Gastroesophageal sphincter (tissue), 4 donors: ENCODE measurements around the gene DUS1L. TPM values are rescaled to one million over a fixed set of nuclear protein-coding genes. Genes with fewer than 3 reads are reported as not detected.

Source experiments
- ATAC-seq: fragments of 150-250 bp; one replicate; pipeline ENCODE4 v1.9.1; 2016; ENCODE audit warnings: mild to moderate bottlenecking, moderate library complexity
- H3K27ac ChIP-seq, 4 donors: fragments of 200-600 bp; sonication (generic) in 3 of 4; 1 replicate in 3 of 4; 2 replicates in 1 of 4; pipeline ENCODE4 v1.5.1; 2016 to 2019
- H3K27me3 ChIP-seq: fragments of 200-600 bp; sonication (generic); one replicate; pipeline ENCODE4 v1.5.1; 2019
- H3K36me3 ChIP-seq, 2 donors: fragments of 200-600 bp; sonication (generic); one replicate each; pipeline ENCODE4 v1.5.1; 2019; ENCODE audit warnings: control low read depth in 1 of 2
- H3K4me1 ChIP-seq, 3 donors: fragments of 200-600 bp; sonication (generic); 1 replicate in 2 of 3; 2 replicates in 1 of 3; pipeline ENCODE4 v1.5.1; 2016 to 2019; ENCODE audit warnings: control low read depth in 2 of 3
- H3K4me3 ChIP-seq, 2 donors: fragments of 200-600 bp; sonication (generic); one replicate each; pipeline ENCODE4 v1.5.1; 2019; ENCODE audit warnings: mild to moderate bottlenecking in 1 of 2, moderate library complexity in 1 of 2
- H3K9me3 ChIP-seq, 3 donors: fragments of 200-600 bp; sonication (generic); one replicate each; pipeline ENCODE4 v1.5.1; 2017 to 2019; ENCODE audit warnings: control low read depth in 2 of 3
- EP300 ChIP-seq: sonication (generic); formaldehyde crosslinking; IDR thresholded peaks from one replicate; pipeline ENCODE4 v1.6.1; 2017; ENCODE audit warnings: antibody characterized with exemption, mild to moderate bottlenecking
- POLR2A ChIP-seq, 2 donors: fragments of 450-650 bp; IDR thresholded peaks; one replicate each; pipeline ENCODE4 v1.6.1; 2017; ENCODE audit warnings: antibody characterized with exemption in 2 of 2, mild to moderate bottlenecking in 2 of 2, moderate library complexity in 1 of 2
- POLR2AphosphoS5 ChIP-seq: sonication (generic); formaldehyde crosslinking; IDR thresholded peaks from one replicate; pipeline ENCODE4 v1.6.1; 2017; ENCODE audit warnings: antibody characterized with exemption
- WGBS, 2 donors: methylation state at CpG; one replicate each; pipeline ENCODE4 v1.1.5; 2018; ENCODE audit warnings: low coverage in 1 of 2; 5-methylcytosine and 5-hydroxymethylcytosine counted together
- total RNA-seq, 4 donors: library from RNA; depleted of rRNA; stranded (reverse); fragments of >200 nt; gene quantifications; one replicate each; pipeline ENCODE4 v1.1.0, GENCODE V29; 2016
- TF ChIP-seq, protein P1 (sequence below), 4 experiments: fragments of 200-600 bp in 2 of 4; fragments of 450-650 bp in 2 of 4; sonication (generic) in 1 of 4; IDR thresholded peaks; one replicate each; pipeline ENCODE4 v1.5.1; 2017 to 2019; ENCODE audit warnings: antibody characterized with exemption in 4 of 4, mild to moderate bottlenecking in 2 of 4, moderate library complexity in 2 of 4

DUS1L gene
- total RNA-seq, 4 donors from 2014 or later, result 35.8 to 62.8 (median 52.9) TPM

DNA sequence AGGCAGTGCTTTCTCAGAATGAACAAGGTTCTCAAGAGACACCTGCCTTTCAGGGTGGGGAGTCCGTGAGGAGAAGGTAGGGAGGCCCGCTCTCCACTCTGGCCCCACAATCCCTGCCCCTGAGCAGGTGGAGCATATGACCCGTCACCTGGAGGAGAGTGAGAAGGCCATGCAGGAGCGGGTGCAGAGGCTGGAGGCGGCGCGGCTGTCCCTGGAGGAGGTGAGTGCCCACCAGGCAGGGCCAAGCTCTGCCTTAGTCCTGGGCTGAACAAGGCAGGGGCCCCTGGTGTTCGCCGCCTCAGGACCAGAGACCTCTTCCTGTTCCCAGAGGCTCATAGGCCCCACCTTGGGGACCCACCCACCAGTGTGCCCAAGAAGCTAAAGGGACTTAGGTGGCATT lies 36.6 kb downstream of the DUS1L start:
- Histone ChIP-seq H3K4me1 (peaks cover 0 to 36% (median 20%) of the 10 kb centered on the region in 3 donors), H3K27me3 (peaks cover 8% of the 10 kb centered on the region), H3K9me3 (no peaks in the 10 kb centered on the region), H3K4me3 (no peak overlapping the region), H3K27ac (no peak overlapping the region), H3K36me3 (peaks cover 0 to 35% of the 10 kb centered on the region in 2 donors)
- no peak for ATAC-seq
- WGBS, 2 donors, result 100% methylated on average over 1 of the region's 9 CpGs; no CpG with 5 or more reads in 1 of the 2 donors
- TF ChIP-seq EP300 (no peak), POLR2AphosphoS5 (no peak), POLR2A (IDR thresholded peaks at IDR 0.05) (no peak)
- TF ChIP-seq, protein P1, sequence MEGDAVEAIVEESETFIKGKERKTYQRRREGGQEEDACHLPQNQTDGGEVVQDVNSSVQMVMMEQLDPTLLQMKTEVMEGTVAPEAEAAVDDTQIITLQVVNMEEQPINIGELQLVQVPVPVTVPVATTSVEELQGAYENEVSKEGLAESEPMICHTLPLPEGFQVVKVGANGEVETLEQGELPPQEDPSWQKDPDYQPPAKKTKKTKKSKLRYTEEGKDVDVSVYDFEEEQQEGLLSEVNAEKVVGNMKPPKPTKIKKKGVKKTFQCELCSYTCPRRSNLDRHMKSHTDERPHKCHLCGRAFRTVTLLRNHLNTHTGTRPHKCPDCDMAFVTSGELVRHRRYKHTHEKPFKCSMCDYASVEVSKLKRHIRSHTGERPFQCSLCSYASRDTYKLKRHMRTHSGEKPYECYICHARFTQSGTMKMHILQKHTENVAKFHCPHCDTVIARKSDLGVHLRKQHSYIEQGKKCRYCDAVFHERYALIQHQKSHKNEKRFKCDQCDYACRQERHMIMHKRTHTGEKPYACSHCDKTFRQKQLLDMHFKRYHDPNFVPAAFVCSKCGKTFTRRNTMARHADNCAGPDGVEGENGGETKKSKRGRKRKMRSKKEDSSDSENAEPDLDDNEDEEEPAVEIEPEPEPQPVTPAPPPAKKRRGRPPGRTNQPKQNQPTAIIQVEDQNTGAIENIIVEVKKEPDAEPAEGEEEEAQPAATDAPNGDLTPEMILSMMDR (IDR thresholded peaks at IDR 0.05), result no peak

DNA sequence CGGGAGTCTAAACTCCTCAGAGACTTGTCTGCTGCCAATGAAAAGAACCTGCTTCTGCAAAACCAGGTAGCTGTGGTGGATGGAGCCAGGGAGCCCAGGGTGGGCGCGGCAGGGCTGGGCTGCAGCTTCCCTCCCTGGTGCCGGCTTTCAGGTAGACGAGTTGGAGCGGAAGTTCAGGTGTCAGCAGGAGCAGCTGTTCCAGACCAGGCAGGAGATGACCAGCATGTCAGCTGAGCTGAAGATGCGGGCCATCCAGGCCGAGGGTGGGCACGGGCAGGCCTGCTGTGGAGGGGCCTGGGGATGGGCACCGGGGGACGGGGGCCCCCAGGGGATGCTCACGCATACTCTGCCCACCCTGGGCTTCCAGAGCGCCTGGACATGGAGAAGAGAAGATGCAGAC lies 37.4 kb downstream of the DUS1L start:
- Histone ChIP-seq H3K9me3 (no peaks in the 10 kb centered on the region), H3K27ac (no peak overlapping the region), H3K4me1 (peaks cover 0 to 43% (median 25%) of the 10 kb centered on the region in 3 donors), H3K36me3 (peaks cover 0 to 35% of the 10 kb centered on the region in 2 donors), H3K27me3 (peaks cover 8% of the 10 kb centered on the region), H3K4me3 (no peak overlapping the region)
- 100% methylated on average over 1 of the region's 13 CpGs; no CpG with 5 or more reads in 1 of the 2 donors for whole genome bisulfite sequencing, 2 donors
- no peak for ATAC-seq
- TF ChIP-seq POLR2AphosphoS5 (no peak), POLR2A (IDR thresholded peaks at IDR 0.05) (no peak), EP300 (no peak)
- TF ChIP-seq, protein P1 (IDR thresholded peaks at IDR 0.05), result no peak

DNA sequence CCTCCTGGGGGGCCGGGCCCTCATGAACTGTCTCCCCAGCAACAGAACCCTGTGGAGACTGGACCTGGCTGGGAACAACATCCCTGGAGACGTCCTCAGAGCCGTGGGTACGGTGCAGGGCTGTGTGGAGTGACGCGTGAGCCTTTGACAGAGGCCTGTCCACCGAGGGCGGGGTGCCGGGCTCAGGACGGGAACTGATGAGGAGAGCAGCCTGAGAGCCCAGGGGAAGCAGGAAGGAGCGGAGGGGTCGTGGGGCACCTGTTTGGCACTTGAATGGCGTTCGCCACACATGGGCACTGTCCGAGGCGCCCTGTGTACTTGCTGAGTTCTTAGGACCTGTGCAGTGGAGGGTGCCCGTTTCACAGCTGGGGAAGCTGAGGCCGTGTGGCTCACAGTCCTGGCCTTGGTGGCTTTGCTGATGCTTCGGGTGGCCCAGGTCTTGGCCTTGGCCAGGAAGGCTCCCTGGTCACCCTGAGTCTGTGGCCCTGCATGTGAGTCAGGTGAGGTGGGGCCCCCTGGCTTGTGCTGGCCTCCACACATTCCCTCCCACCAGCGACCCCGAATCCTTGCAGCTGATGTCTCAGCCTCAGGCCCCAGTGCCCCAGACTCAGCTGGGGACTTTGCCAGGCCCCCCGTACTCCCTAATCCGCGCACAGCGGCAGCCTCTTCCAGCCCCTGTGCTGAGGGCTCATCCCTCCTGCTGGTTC lies 40.0 kb downstream of the DUS1L start:
- Histone ChIP-seq H3K27ac (no peak overlapping the region), H3K4me1 (peaks cover 0 to 47% (median 32%) of the 10 kb centered on the region in 3 donors), H3K36me3 (peaks cover 0 to 35% of the 10 kb centered on the region in 2 donors), H3K27me3 (no peaks in the 10 kb centered on the region), H3K4me3 (no peak overlapping the region), H3K9me3 (no peaks in the 10 kb centered on the region)
- no peak for TF ChIP-seq POLR2AphosphoS5
- 77 to 100% methylated on average over 1 to 3 of the region's 25 CpGs for WGBS, 2 donors
- no peak for ATAC-seq

DNA sequence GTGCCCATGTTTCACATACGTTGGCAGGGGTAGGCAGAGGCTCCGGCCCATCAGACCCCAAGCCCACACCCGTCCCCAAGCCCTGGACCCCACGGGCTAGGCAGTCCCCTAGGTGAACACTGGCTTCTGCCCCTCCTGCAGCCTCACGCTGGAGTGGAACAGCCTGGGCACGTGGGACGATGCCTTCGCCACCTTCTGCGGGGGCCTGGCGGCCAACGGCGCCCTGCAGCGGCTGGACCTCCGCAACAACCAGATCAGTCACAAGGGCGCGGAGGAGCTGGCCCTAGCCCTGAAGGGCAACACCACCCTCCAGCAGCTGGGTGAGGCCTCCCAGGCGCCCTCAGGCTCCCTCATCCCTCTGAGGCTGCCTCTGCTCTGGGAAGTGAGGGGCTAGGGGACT lies 40.7 kb downstream of the DUS1L start:
- H3K9me3 ChIP-seq, result no peaks in the 10 kb centered on the region
- TF ChIP-seq POLR2A (IDR thresholded peaks at IDR 0.05) (no peak), POLR2AphosphoS5 (no peak), EP300 (no peak)
- TF ChIP-seq, protein P1 (IDR thresholded peaks at IDR 0.05), result no peak
- ATAC-seq, result no peak
- no peaks in the 10 kb centered on the region for H3K27me3 ChIP-seq
- 70% methylated on average over 4 of the region's 17 CpGs; no CpG with 5 or more reads in 1 of the 2 donors for WGBS, 2 donors
- H3K4me3 ChIP-seq, result no peak overlapping the region
- H3K27ac ChIP-seq, result no peak overlapping the region
- H3K36me3 ChIP-seq, result peaks cover 0 to 35% of the 10 kb centered on the region in 2 donors
- peaks cover 0 to 47% (median 26%) of the 10 kb centered on the region in 3 donors for H3K4me1 ChIP-seq

DNA sequence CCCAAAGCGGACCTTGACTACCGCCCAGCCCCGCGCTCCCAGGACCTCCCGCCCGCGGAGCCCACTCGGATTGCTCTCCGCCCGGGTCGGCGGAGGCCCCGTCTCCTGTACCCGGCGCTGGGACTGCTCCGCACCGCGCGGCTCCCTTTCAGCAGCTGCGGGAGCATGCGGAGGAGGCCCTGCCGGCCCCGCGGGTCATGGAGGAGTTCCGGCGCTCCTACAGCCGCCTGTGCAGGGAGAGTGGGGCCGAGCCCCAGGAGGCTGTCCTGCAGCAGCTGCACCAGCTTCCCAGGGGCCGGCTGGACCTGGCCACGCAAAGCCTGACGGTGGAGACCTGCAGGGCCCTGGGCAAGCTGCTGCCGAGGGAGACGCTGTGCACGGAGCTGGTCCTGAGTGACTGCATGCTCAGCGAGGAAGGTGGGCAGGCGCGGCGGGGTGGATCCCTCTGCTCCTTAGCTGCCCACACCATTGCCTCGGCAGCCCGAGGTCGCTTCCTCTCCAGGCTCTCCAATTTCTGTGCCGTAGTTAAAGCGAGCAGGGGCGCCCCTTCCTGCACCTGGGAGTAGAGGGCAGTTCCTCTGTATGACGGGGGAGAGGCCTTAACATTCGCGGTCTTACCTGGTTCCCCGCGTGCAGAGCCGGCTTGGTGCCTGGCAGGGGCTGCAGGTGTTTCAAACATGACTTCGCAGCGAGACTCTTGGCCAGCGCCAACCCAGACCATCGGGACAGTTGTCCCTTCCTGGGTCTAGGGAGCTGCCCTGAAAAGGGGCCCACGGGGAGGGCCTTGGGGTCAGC lies 42.0 kb downstream of the DUS1L start:
- ATAC-seq, result peak; percentile 0
- no peaks in the 10 kb centered on the region for H3K9me3 ChIP-seq
- TF ChIP-seq POLR2AphosphoS5 (no peak), POLR2A (IDR thresholded peaks at IDR 0.05) (no peak), EP300 (no peak)
- TF ChIP-seq, protein P1 (IDR thresholded peaks at IDR 0.05), result no peak
- peak overlapping the region in 3 of 4 donors; percentile 57 to 70 (median 63) for H3K27ac ChIP-seq
- 13% methylated on average over 5 of the region's 55 CpGs; no CpG with 5 or more reads in 1 of the 2 donors for WGBS, 2 donors
- peaks cover 0 to 36% of the 10 kb centered on the region in 2 donors for H3K36me3 ChIP-seq
- H3K27me3 ChIP-seq, result no peaks in the 10 kb centered on the region
- peak overlapping the region; percentile 66 to 94 for H3K4me3 ChIP-seq
- peaks cover 0 to 49% (median 25%) of the 10 kb centered on the region in 3 donors for H3K4me1 ChIP-seq
